ENCODE data around the gene TPST1.

TPST1 gene

DNA sequence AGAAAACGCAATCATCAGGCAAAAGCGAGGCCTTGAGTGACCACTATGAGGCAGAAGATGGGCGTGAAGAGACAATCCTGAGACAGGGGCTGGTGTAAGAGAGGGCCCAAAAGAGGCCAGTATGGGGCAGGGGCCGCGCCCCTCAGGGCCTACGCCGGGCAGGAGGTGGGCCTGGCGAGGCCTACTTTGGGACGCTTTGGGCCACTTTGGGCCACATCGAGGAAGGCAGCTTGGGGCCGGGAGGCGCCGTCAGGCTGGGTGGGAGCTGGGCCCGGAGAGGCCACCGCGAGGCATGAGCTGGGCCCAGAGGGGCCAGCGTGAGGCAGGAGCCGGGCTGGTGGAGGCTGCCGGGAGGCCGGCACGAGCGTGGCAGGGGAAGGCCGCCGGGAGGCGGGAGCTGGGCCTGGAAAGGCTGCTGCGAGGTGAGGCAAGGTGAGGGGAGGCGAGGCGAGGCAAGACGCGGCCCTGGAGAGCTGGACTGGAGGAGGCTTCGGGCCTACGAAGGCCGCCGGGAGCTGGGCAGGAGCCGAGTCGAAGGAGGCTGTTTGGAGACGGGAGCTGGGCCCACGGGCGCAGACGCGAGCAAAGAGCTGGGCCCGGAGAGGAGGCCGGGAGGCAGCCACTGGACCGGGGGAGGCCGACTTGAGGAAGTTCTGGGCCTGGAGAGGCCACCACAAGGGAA, 171.3 kb downstream of the TPST1 start:
- no peak for TF ChIP-seq CTCF (IDR thresholded peaks at IDR 0.05)
- Histone ChIP-seq H2AFZ (no peak overlapping the region), H3K4me3 (ENCODE audit: low read depth, low read length) (no peak overlapping the region), H3K4me1 (no peaks in the 10 kb centered on the region), H3K27ac (no peak overlapping the region), H3K79me2 (no peaks in the 10 kb centered on the region), H3K9me3 (ENCODE audit: control insufficient read depth, low read length) (no peaks in the 10 kb centered on the region), H3K9ac (no peak overlapping the region), H3K27me3 (ENCODE audit: control insufficient read depth, insufficient read depth, low read length) (no peaks in the 10 kb centered on the region), H3K36me3 (ENCODE audit: control insufficient read depth, insufficient read depth, low read length) (no peaks in the 10 kb centered on the region), H3K4me2 (ENCODE audit: low read length) (no peak overlapping the region)

GRCh38 chr7:66377045-66377444, 171.9 kb downstream of the TPST1 start:
- H3K4me3 ChIP-seq (ENCODE audit: low read depth, low read length) = no peak overlapping the region

DNA sequence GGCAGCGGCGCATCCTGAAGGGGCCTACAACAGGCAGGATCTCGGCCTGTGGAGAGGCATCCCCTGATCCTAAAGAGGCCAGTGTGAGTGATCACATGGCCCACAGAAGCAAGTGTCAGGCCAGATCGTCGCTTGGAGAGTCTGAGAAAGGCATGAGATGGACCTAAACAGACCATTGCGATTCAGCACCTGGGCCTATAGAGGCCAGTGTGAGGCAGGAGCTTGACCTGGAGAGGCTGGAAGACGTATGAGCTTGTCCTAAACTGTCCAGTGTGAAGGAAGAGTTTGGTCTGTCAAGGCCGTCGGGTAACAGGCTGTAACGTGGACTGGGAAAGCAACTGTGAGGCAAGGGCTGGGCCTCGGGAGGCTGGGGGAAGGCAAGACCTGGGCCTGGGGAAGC, 172.6 kb downstream of the TPST1 start:
- Histone ChIP-seq H3K4me2 (ENCODE audit: low read length) (no peak overlapping the region), H3K27ac (no peak overlapping the region), H3K27me3 (ENCODE audit: control insufficient read depth, insufficient read depth, low read length) (no peaks in the 10 kb centered on the region), H3K4me3 (ENCODE audit: low read depth, low read length) (no peak overlapping the region), H3K9me3 (ENCODE audit: control insufficient read depth, low read length) (no peaks in the 10 kb centered on the region), H2AFZ (no peak overlapping the region), H3K9ac (no peak overlapping the region), H3K79me2 (no peaks in the 10 kb centered on the region), H3K4me1 (no peaks in the 10 kb centered on the region), H3K36me3 (ENCODE audit: control insufficient read depth, insufficient read depth, low read length) (no peaks in the 10 kb centered on the region)
- TF ChIP-seq CTCF (IDR thresholded peaks at IDR 0.05) = no peak

More at GRCh38 chr7:66377045-66377444, 171.9 kb downstream of the TPST1 start:
- H3K4me2 ChIP-seq (ENCODE audit: low read length) = no peak overlapping the region
- no peaks in the 10 kb centered on the region for H3K4me1 ChIP-seq
- no peaks in the 10 kb centered on the region for H3K36me3 ChIP-seq (ENCODE audit: control insufficient read depth, insufficient read depth, low read length)
- no peak overlapping the region for H3K9ac ChIP-seq
- TF ChIP-seq CTCF (IDR thresholded peaks at IDR 0.05) = no peak
- H3K9me3 ChIP-seq (ENCODE audit: control insufficient read depth, low read length) = no peaks in the 10 kb centered on the region
- H3K27me3 ChIP-seq (ENCODE audit: control insufficient read depth, insufficient read depth, low read length) = no peaks in the 10 kb centered on the region
- H3K79me2 ChIP-seq = no peaks in the 10 kb centered on the region
- no peak overlapping the region for H2AFZ ChIP-seq
- no peak overlapping the region for H3K27ac ChIP-seq

- no peaks in the 10 kb centered on the region for H3K27me3 ChIP-seq (ENCODE audit: control insufficient read depth, insufficient read depth, low read length)
- no peak overlapping the region for H3K4me3 ChIP-seq (ENCODE audit: low read depth, low read length)
- no peaks in the 10 kb centered on the region for H3K79me2 ChIP-seq
- no peaks in the 10 kb centered on the region for H3K9me3 ChIP-seq (ENCODE audit: control insufficient read depth, low read length)
- H3K27ac ChIP-seq = no peak overlapping the region
- TF ChIP-seq CTCF (IDR thresholded peaks at IDR 0.05) = no peak
- no peak overlapping the region for H3K4me2 ChIP-seq (ENCODE audit: low read length)
- H3K4me1 ChIP-seq = no peaks in the 10 kb centered on the region
- H3K9ac ChIP-seq = no peak overlapping the region
- H2AFZ ChIP-seq = no peak overlapping the region
- H3K36me3 ChIP-seq (ENCODE audit: control insufficient read depth, insufficient read depth, low read length) = no peaks in the 10 kb centered on the region
Observed at GRCh38 chr7:66379542-66380160, 174.5 kb downstream of the TPST1 start.

Measured in parathyroid adenoma (tissue), 2 donors.